ENCODE measurements around the gene FCMR. TPM values are rescaled to one million over a fixed set of nuclear protein-coding genes. Genes with fewer than 3 reads are reported as not detected.

The FCMR gene
- total RNA-seq, 1 donor from 2014 or later = 1.3 TPM

DNA sequence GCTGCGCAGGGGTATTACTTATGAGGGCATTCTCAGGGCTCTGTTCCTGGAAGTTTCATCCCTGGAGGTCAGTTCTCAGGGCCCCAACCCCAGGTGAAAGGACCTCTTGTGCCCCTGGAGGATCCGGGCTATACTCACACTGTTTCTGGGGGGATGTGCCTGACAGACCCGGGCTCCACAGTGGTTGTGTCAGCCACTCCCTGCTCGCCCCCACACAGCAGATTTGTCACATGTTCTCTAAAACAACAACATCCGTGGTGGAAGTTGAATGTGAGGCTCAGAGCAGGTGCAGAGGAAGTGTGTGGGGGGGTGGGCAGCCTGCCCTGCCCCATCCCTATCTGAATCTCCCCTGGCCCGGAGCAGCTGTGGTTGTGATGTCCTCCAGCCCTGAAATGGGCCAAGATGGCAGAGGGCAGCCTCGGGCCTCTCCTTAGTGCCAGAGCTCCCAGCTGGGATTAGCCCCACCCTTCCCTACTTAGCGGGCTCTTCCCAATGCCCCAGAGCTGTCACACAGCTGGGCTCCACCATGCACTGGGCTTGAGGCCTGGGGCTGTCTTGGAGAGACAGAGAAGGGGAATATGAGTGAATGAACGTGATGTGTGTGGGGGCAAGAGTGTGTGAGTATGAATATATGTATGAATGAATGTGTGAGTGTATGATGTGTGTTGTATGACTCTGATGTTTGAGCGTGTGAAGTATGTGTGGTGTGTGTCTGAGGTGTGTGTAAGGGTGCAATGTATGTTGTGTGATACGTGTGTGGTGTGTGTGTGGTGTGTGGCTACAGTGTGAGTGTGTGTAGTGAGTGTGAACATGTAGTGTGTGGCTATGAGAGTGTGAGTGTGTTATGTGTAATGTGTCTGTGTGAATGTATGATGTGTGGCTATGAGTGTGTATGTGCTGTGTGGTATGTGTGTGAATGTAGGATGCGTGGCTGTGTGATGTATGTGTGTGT lies 1.5 kb upstream of the FCMR start:
- no peaks in the 10 kb centered on the region for H3K4me1 ChIP-seq
- H3K4me3 ChIP-seq = no peak overlapping the region
- no peak for DNase-seq (ENCODE audit: low spot score in 2 of 2)
- intact Hi-C loops (cut with DNase I) = no loop called here
- no peaks in the 10 kb centered on the region for H3K9me3 ChIP-seq
- no peaks in the 10 kb centered on the region for H3K27me3 ChIP-seq
- TF ChIP-seq CTCF (IDR thresholded peaks at IDR 0.05) = no peak
- H3K36me3 ChIP-seq = no peaks in the 10 kb centered on the region
- H3K27ac ChIP-seq = peak overlapping the region in 1 of 2 donors; percentile 27

DNA sequence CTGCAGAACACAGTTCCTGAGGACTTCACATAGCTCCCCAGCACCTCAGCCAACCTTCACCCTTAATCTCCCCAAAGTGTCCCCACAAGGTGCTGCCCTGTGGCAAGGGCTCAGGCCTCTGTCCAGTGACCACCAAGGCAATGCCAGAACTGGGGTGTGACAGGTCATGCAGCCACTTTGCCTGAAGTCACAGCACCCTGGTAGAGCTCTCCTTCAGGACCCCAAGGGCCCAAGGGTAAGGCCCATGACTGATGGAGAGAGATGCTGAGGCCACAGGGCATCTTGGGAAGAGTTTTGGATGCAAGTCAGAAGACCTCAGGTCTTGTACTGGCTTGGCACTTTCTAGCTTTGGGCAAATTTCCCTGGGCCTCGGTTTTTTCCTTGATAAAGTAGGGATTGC lies 783 bp upstream of the FCMR start:
- DNase-seq (ENCODE audit: low spot score in 2 of 2) = no peak

DNA sequence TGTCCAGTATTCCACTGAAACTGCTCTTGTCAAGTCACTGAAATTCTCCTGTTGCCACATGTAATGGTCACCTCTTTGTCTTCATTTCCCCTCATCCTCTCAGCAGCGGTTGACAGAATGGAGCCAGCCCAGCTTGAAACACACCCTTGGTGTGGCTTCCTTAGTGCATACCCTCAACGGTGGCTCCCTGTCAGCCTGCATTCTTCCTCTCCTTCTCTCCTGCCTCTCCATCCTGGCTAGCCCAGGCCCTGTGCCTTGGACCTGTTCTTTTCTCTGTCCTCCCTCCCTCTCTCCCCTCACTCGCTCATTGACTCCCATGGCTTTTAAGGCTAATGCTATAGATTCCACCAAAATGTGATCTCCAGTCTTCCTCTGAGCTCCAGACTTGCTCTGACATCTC lies 3.7 kb downstream of the FCMR start:
- intact Hi-C loops (cut with DNase I) = loop anchor here (10.0 kb wide), 1 partner anchor 137 kb away; the partner anchor contains the start of genes PFKFB2 and YOD1
- no peaks in the 10 kb centered on the region for H3K36me3 ChIP-seq

More for the DNA sequence above, 783 bp upstream of the FCMR start:
- Histone ChIP-seq H3K27me3 (no peaks in the 10 kb centered on the region), H3K4me1 (no peaks in the 10 kb centered on the region), H3K27ac (peak overlapping the region in 1 of 2 donors; percentile 27), H3K36me3 (no peaks in the 10 kb centered on the region), H3K4me3 (no peak overlapping the region), H3K9me3 (no peaks in the 10 kb centered on the region)
- no peak for TF ChIP-seq CTCF (IDR thresholded peaks at IDR 0.05)
- intact Hi-C loops (cut with DNase I) = no loop called here

DNA sequence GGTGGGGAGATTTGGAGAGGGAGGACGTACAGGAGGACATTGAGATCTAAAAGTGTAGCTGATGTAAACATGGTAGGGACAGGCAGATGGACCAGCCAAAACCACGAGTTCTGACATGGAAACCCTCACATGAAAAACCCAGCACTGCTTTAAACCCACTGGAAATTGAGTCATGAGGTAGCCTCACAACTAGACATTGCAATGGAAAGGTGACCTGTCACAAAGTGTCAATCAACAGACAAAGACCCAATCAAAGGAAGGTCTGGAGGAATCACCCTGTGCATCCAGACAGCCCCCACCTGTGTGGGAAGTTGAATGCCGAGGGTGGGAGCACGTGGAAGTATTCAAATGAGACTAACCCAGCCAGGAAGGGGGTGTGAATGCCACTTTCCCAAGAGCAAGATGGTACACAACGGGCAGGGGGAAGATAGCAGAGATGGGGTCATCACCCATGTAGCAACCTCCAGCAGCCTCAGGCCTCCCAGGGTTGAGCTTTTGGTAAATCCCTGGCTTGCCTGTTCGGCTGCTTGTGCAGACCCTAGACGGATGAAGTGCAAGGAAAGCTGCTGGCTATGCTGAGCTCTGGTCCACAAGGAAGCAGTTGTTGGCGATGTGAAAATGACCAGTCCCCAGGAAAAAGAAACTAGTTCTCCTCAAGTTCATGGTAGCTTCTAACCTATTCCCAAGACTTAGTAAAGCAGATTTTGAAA lies 5.6 kb downstream of the FCMR start:
- no peak overlapping the region for H3K27ac ChIP-seq
- H3K36me3 ChIP-seq = no peaks in the 10 kb centered on the region
- H3K4me1 ChIP-seq = no peaks in the 10 kb centered on the region
- intact Hi-C loops (cut with DNase I) = loop anchor here (10.0 kb wide), 1 partner anchor 139 kb away; the partner anchor contains the start of genes PFKFB2 and YOD1
- H3K9me3 ChIP-seq = no peaks in the 10 kb centered on the region
- H3K4me3 ChIP-seq = no peak overlapping the region
- no peaks in the 10 kb centered on the region for H3K27me3 ChIP-seq
- DNase-seq (ENCODE audit: low spot score in 2 of 2) = no peak
- no peak for TF ChIP-seq CTCF (IDR thresholded peaks at IDR 0.05)

More for the DNA sequence above, 3.7 kb downstream of the FCMR start:
- TF ChIP-seq CTCF (IDR thresholded peaks at IDR 0.05) = no peak
- H3K27me3 ChIP-seq = no peaks in the 10 kb centered on the region
- DNase-seq (ENCODE audit: low spot score in 2 of 2) = no peak
- H3K27ac ChIP-seq = no peak overlapping the region
- H3K4me1 ChIP-seq = no peaks in the 10 kb centered on the region
- no peak overlapping the region for H3K4me3 ChIP-seq
- no peaks in the 10 kb centered on the region for H3K9me3 ChIP-seq

GRCh38 chr1:206915030-206915735 lies 6.6 kb downstream of the FCMR start:
- Histone ChIP-seq H3K9me3 (no peaks in the 10 kb centered on the region), H3K27ac (no peak overlapping the region), H3K4me1 (no peaks in the 10 kb centered on the region), H3K4me3 (no peak overlapping the region), H3K36me3 (no peaks in the 10 kb centered on the region), H3K27me3 (peaks cover 2% of the 10 kb centered on the region)
- TF ChIP-seq CTCF (IDR thresholded peaks at IDR 0.05) = no peak
- intact Hi-C loops (cut with DNase I) = loop anchor here (10.0 kb wide), 1 partner anchor 140 kb away; the partner anchor contains the start of genes PFKFB2 and YOD1
- no peak for DNase-seq (ENCODE audit: low spot score in 2 of 2)
